ENCODE measurements around the gene TLX2. TPM values are rescaled to one million over a fixed set of nuclear protein-coding genes. Genes with fewer than 3 reads are reported as not detected.
A peak's percentile ranks its signal among the peaks of the same experiment; 100 is the strongest.

The TLX2 gene
- total and polyA plus RNA-seq, 2 of the 13 experiments (the other 11 are each of a cell fraction or from before 2014, with no cell fraction given), result 0.05 to 0.20 TPM

DNA sequence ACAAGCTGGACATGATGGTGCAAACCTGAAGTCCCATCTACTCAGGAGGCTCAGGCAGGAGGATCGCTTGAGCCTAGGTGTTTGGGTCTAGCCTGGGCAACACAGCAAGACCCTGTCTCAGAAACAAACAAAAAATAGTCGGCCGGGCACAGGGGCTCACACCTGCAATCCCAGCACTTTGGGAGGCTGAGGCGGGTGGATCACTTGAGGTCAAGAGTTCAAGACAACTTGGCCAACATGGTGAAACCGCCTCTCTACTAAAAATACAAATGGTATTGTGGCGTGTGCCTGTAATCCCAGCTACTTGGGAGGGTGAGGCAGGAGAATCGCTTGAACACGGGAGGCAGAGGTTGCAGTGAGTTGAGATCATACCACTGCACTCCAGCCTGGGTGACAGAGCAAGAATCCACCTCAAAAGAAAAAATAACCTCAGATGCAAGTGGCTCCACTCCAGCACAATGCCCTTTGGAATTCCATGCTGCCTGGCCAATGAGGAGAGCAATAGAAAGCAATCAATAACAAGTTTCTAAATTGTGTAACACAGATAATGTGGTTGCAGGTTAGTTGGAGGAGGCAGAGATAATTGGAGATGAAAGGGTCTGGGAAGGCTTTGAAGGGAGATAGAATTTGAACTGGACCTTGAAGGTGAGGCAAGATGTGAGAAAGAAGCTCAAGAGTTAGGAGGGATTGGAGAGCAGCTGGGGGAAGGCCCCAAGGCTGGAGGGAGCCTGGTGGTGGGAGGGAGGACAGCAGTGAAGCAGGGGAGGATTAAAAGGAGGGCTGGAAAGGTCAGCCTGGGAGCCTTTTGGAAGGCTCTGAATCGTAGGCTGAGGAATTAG, 25.4 kb upstream of the TLX2 start (continued):
- TF ChIP-seq E2F1 (CRISPR knock-in tag; IDR thresholded peaks at IDR 0.05), result no peak
- TF ChIP-seq FIP1L1 (IDR thresholded peaks at IDR 0.05; ENCODE audit: borderline replicate concordance, insufficient read depth, low read depth, low read length), result no peak
- TF ChIP-seq ZNF780A (CRISPR knock-in tag; IDR thresholded peaks at IDR 0.05), result 0 out of 2 replicates have a peak, but pooled peaks have one; percentile 57
- peak; percentile 57; the same call in 1 of the 2 replicates for TF ChIP-seq ZNF652 (CRISPR knock-in tag; IDR thresholded peaks at IDR 0.05; ENCODE audit: borderline replicate concordance, low read depth)
- peak; percentile 94 for TF ChIP-seq ZNF784 (CRISPR knock-in tag; IDR thresholded peaks at IDR 0.05; ENCODE audit: borderline replicate concordance)
- TF ChIP-seq ZFY (CRISPR knock-in tag; IDR thresholded peaks at IDR 0.05), result 0 out of 2 replicates have a peak, but pooled peaks have one; percentile 5
- TF ChIP-seq SOX5 (CRISPR knock-in tag; IDR thresholded peaks at IDR 0.05; ENCODE audit: borderline replicate concordance), result peak; percentile 86
- no peak for TF ChIP-seq ZNF276 (CRISPR knock-in tag; IDR thresholded peaks at IDR 0.05; ENCODE audit: low read depth)
- peak; percentile 91 for TF ChIP-seq ARID5B (CRISPR knock-in tag; IDR thresholded peaks at IDR 0.05)
- TF ChIP-seq, protein P1, sequence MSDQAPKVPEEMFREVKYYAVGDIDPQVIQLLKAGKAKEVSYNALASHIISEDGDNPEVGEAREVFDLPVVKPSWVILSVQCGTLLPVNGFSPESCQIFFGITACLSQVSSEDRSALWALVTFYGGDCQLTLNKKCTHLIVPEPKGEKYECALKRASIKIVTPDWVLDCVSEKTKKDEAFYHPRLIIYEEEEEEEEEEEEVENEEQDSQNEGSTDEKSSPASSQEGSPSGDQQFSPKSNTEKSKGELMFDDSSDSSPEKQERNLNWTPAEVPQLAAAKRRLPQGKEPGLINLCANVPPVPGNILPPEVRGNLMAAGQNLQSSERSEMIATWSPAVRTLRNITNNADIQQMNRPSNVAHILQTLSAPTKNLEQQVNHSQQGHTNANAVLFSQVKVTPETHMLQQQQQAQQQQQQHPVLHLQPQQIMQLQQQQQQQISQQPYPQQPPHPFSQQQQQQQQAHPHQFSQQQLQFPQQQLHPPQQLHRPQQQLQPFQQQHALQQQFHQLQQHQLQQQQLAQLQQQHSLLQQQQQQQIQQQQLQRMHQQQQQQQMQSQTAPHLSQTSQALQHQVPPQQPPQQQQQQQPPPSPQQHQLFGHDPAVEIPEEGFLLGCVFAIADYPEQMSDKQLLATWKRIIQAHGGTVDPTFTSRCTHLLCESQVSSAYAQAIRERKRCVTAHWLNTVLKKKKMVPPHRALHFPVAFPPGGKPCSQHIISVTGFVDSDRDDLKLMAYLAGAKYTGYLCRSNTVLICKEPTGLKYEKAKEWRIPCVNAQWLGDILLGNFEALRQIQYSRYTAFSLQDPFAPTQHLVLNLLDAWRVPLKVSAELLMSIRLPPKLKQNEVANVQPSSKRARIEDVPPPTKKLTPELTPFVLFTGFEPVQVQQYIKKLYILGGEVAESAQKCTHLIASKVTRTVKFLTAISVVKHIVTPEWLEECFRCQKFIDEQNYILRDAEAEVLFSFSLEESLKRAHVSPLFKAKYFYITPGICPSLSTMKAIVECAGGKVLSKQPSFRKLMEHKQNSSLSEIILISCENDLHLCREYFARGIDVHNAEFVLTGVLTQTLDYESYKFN (CRISPR knock-in tag; conservative IDR thresholded peaks at IDR 0.05), result peak; percentile 97
- peak; percentile 96 for TF ChIP-seq TCF7L2 (IDR thresholded peaks at IDR 0.05; ENCODE audit: low read depth, low read length)
- TF ChIP-seq, protein P2, sequence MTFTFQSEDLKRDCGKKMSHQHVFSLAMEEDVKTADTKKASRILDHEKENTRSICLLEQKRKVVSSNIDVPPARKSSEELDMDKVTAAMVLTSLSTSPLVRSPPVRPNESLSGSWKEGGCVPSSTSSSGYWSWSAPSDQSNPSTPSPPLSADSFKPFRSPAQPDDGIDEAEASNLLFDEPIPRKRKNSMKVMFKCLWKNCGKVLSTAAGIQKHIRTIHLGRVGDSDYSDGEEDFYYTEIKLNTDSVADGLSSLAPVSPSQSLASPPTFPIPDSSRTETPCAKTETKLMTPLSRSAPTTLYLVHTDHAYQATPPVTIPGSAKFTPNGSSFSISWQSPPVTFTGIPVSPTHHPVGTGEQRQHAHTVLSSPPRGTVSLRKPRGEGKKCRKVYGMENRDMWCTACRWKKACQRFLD (CRISPR knock-in tag; IDR thresholded peaks at IDR 0.05; ENCODE audit: borderline replicate concordance), result 0 out of 2 replicates have a peak, but pooled peaks have one; percentile 18

All from HepG2 (cell line).